C1 segment of cervical spinal cord (tissue), 14 donors: Measurements from ENCODE around the gene CHAC2.
"Not testable (repeated sequence)": the region's sequence is repeated elsewhere in the genome, so short reads cannot be mapped to it uniquely, and the experiment has no call there.

Experiments used
- DNase-seq, 14 donors: peaks; one replicate each; lab custom pipeline; 2025; lab: John Stamatoyannopoulos, UW

CHAC2 gene

DNA sequence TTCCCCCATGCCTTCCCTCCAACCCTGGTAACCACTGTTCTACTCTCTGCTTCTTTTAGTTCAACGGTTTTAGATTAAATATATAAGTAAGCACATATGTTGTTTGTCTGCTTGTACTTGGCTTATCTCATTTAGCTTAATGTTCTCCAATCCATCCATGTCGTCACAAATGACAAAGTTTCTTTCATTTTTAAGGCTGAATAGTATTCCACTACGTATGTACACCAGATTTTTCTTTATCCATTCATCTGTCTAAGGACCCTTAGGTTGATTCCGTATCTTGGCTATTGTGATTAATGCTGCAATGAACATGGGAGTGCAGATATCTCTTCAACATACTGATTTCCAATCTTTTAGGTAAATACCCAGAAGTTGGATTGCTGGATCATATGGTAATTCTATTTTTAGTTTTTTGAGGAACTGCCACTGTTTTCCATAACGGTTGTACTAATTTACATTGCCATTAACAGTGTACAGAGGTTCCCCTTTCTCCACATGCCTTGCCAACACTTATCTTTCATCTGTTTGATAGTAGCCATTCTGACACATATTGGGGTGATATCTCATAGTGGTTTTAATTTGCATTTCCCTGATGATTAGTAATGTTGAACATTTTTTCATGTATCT is 11.0 kb downstream of the CHAC2 start:
- no peak for DNase-seq

GRCh38 chr2:53780056-53780455 is 12.5 kb downstream of the CHAC2 start:
- DNase-seq = no peak

DNA sequence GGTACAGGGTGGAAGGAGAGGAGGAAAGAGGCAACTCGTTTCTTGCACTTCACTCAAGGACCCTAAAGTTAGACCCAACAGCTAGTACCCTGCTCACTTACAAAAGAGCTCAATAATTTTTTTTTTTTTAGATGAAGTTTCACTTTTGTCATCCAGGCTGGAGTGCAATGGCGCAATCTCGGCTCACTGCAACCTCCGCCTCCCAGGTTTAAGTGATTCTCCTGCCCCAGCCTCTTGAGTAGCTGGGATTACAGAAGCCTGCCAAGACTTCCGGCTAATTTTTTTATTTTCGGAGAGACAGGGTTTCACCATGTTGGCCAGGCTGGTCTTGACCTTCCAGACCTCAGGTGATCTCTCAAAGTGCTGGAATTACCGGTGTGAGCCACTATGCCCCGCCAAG is 15.1 kb downstream of the CHAC2 start:
- no peak for DNase-seq

DNA sequence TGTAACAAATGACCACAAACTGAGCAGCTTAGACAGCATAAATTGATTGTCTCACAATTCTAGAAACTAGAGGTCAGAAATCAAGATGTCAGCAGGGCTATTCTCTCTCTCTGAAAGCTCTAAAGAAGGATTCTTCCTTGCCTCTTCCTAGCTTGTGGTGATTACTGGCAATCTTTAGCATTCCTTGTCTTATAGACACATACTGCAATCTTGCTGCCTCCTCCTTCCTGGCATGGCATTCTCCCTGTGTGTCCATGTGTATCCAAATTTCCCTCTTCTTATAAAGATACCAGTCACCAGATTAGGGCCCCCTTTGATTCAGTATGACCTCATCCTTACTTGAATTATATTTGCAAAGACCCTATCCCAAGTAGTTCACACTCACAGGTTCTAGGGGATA is 16.8 kb downstream of the CHAC2 start:
- no peak for DNase-seq

- no peak for DNase-seq
Measured at GRCh38 chr2:53785366-53785765, 17.8 kb downstream of the CHAC2 start.

GRCh38 chr2:53786352-53786704 is 18.7 kb downstream of the CHAC2 start:
- peak in 6 of 14 donors; percentile 32 to 63 (median 58) for DNase-seq

- peak; percentile 49 to 93 (median 86) for DNase-seq
Measured at GRCh38 chr2:53786705-53787613, 19.4 kb downstream of the CHAC2 start, which contains the start of the genes ASB3 and ERLEC1. ASB3 (minus strand) TSS chr2:53786953; CDS start chr2:53765572, 21,381 bp downstream. ERLEC1 (plus strand) TSS chr2:53787044; CDS start chr2:53787211, 167 bp downstream.

DNA sequence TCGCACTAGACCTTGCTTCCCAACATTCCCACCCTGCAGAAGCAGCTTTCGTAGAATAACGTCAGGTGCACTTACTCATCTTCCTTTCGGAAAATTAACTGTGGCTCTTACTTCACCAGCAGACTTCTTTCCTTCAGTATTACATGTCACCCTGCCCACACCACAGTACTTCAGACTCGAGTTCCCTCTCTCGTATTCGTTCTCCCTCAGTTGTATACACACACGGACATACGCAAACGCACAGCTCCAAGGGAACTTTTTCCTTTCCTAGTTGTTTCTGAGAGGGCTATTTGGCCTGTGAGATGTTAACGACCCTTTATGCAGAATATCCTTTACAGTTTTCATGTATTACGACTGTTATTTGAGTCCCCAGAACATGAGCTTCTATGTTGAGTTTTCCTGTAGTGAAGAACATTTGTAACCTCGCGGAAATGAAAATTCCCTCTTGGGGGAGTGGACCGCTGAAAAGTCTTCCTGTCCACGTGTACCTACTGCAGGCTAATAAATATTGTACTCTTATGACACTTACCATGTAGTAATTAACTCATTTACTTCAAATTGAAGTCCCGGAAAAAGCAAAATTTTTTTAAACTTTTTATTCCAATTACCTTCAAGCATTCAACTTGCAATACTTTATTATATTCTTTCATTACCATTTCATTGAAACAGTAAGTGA is 20.1 kb downstream of the CHAC2 start:
- no peak for DNase-seq

DNA sequence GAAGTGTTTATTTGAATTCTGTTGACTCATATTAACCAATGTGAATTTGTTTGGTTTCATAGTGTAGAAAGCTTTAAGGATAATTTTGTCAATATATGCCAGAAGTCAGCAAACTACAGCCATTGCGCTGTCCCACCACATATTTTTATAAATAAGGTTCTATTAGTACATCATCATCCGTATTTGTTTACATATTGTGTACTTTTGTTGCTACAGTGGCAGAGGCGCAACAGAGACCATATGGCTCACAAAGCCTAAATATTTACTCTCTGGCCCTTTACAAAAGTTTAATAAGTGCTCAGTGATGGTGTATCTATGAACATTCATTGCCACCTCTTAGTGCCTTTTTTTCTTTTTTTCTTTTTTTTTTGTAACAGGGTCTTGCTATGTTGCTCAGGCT is 25.7 kb downstream of the CHAC2 start:
- DNase-seq = no peak

- no peak for DNase-seq
Measured at GRCh38 chr2:53793821-53794220, 26.2 kb downstream of the CHAC2 start.

DNA sequence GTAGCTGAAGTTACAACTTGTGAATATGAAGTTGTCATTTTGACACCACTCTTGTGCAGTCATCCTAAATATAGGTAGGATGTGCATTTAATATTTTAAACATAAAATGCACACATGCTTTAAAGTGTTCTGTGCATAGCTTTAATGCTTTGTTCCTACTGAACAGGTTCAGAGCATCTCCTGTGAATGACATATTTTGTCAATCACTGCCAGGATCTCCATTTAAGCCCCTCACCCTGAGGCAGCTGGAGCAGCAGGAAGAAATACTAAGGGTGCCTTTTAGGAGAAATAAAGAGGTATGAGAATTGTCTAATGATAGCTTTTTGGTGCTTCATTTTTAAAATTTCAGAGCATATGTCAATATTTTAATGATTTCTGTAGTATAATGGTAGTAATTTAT is 33.9 kb downstream of the CHAC2 start:
- DNase-seq = no peak

- no peak for DNase-seq
Measured at GRCh38 chr2:53802617-53803151, 35.1 kb downstream of the CHAC2 start.

DNA sequence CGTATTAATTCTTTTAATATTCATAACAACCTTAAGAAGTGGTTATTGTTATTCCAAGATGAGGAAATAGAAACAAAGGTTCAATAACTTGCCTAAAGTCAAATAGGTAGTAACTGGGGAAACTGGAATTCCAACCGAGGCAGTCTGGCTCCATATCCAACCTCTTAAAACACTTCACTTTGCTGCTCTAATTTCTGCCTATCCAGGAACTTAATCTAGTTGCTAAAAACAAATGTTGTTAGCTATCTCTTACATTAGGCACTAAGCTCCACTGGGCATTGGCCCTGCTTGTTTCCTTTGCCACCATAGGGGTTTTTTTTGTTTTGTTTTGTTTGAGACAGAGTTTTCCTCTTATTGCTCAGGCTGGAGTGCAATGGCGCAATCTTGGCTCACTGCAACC is 44.0 kb downstream of the CHAC2 start:
- no peak for DNase-seq

DNA sequence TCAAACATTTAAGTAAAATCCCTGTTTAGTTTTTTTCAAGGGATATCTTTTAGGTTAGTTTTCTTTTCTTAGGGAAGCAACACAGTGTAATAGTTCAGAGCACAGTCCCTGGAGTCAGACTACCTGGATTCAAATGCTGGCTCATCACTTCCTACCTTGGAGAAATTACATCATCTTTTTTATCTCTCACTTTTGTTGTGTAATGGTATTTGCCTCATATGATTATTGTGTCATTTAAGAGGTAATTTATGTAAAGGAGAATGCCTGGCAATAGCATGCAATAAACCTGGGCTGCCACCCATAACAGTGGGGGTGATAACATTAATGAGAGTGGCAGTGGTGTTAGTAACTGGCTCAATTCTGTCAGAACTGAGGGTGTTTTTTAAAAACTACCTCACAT is 45.5 kb downstream of the CHAC2 start:
- DNase-seq = no peak

DNA sequence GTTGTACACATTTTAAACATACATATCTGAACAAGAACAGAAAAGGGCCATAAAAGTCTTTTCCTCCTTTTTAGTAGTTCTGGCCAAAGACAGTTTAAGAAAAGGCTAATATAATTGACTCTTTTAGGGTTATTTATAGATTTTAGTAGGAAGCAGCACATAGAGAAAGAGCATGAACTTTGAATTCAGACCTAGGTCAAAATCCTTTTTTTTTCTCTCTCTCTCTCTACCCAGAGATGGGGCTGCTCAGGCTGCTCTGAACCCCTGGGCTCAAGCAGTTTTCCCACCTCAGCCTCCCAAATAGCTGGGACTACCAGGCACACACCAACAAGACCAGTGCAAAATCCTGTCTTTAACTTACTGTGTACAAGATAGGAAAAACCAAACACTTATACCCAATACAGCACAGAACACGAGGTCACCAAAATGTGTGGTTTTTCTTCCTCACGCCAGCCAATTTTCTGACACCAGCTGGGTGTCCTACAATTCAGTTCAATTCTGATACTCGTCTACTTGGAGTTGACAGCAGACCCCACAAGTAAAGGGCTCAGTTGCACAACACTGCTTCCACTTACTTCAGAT is 51.3 kb downstream of the CHAC2 start:
- DNase-seq = no peak

- DNase-seq = no peak
Measured at GRCh38 chr2:53819634-53820033, 52.0 kb downstream of the CHAC2 start.

DNA sequence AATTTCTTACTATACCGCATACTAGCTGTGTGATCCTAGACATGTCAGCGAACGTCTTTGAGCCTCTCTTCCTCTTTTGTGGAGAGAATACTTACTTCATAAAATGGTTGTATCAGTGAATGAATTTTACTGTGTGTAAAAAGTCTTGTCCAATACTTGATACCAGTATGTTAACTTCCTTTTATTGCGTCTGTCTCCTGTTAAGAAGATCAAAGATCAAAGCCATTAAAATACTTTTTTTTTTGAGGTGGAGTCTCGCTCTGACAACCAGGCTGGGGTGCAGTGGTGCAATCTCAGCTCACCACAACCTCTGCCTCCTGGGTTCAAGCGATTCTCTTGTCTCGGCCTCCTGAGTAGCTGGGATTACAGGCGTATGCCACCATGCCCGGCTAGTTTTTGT is 52.4 kb downstream of the CHAC2 start:
- no peak for DNase-seq

DNA sequence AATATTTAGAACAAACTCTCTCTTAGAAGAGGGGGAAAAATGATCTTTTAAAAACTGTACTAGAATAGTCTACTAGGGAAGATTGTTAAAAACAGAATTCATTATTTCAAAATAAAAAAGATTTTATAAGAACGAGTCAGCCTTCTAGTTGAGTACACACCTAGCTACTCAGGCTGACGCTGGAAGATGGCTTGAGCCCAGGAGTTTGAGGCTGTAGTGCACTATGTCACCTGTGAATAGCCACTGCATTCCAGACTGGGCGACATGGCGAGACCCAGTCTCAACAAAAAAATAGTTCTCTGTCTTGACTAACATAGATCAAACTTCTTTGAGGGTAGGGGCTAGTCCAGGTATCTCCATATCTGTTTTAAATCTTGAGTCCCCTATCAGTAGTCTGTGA is 53.1 kb downstream of the CHAC2 start:
- DNase-seq = no peak

- DNase-seq = no peak
Measured at GRCh38 chr2:53821810-53822209, 54.2 kb downstream of the CHAC2 start.

GRCh38 chr2:53823639-53824038 is 56.0 kb downstream of the CHAC2 start:
- not testable (repeated sequence) for DNase-seq
